Measurements from ENCODE around the gene SYTL4.

GRCh38 chrX:100682939-100683338 is 49.0 kb downstream of the SYTL4 start:
- TF ChIP-seq CTCF (IDR thresholded peaks at IDR 0.05), result no peak
- no peak for TF ChIP-seq POLR2A (IDR thresholded peaks at IDR 0.05)

Measured in lower leg skin (tissue), 3 donors.